GM20431 (cell line): ENCODE measurements around the gene ZNF613.

Experiments
- in situ Hi-C: fragments of 300-500 bp; cut with MseI, MboI; formaldehyde crosslinking; loops from one replicate; pipeline ENCODE4 v1.15.0; 2020; ENCODE audit warnings: low sequenced_read_pairs; ENCODE audit not compliant: unreplicated experiment

Gene ZNF613

GRCh38 chr19:51994048-51994644 lies 66.9 kb downstream of the ZNF613 start:
- in situ Hi-C loops, result no loop called here
